K562 (cell line): Measurements from ENCODE around the gene PRDM16. TPM values are rescaled to one million over a fixed set of nuclear protein-coding genes. Genes with fewer than 3 reads are reported as not detected.

Experiments
- ATAC-seq: fragments of 200-7000 bp; cut with Tn5 transposase; 3 replicates; pipeline ENCODE4 v1.9.1; 2020; ENCODE audit warnings: moderate library complexity
- BruUV-seq: library from RNA; stranded (reverse); fragments of 400-500 nt; replicated peaks from 2 replicates; lab custom pipeline; 2021; lab: Mats Ljungman, UMichigan
- CTCF ChIA-PET: fragments of 300-600 bp; formaldehyde crosslinking; extraction: SDS; loops from one replicate; lab custom pipeline; 2021; ENCODE audit warnings: low intra/inter-chr PET ratio; lab: Yijun Ruan, JAX
- POLR2A ChIA-PET: fragments of 300-600, 350-650 bp; sonication (Branson Sonifier 250); formaldehyde crosslinking; extraction: SDS; loops from one replicate; lab custom pipeline; 2021; ENCODE audit warnings: antibody characterized with exemption, inconsistent platforms; lab: Yijun Ruan, JAX
- DNase-seq, 4 experiments: peaks; one replicate each; pipeline versions ENCODE4 v3.0.0 to v3.0.0-alpha.2; 2011 to 2018; ENCODE audit warnings: low spot score in 3 of 4, mixed read lengths in 3 of 4; ENCODE audit errors: extremely low read depth in 1 of 4
- FAIRE-seq: peaks from 2 replicates; lab custom pipeline; 2011; peaks lifted over from hg19 to GRCh38; lab: Jason Lieb, UNC
- H2AFZ ChIP-seq: 2 replicates; pipeline ENCODE4 v1.6.0; 2011; ENCODE audit warnings: low read depth, low read length, control low read depth, inconsistent platforms
- H3K27ac ChIP-seq: fragments of 200-600 bp; 3 replicates; pipeline ENCODE4 v1.8.0; 2011; ENCODE audit warnings: low read depth, mild to moderate bottlenecking, control low read depth, inconsistent platforms, low read length, moderate library complexity, mixed read lengths; ENCODE audit errors: extremely low read depth
- H3K27me3 ChIP-seq, 2 experiments: fragments of 300-600 bp in 1 of 2; 2 replicates in 1 of 2; 3 replicates in 1 of 2; pipeline versions ENCODE4 v1.6.0 to v1.8.0; 2011; ENCODE audit warnings: inconsistent platforms in 2 of 2, low read length in 2 of 2, mild to moderate bottlenecking in 1 of 2, mixed read lengths in 1 of 2, moderate library complexity in 1 of 2; ENCODE audit not compliant: control insufficient read depth in 2 of 2, insufficient read depth in 2 of 2
- H3K36me3 ChIP-seq: fragments of 300-600 bp; 3 replicates; pipeline ENCODE4 v1.8.0; 2011; ENCODE audit warnings: mild to moderate bottlenecking, low read length, inconsistent platforms; ENCODE audit not compliant: control insufficient read depth, insufficient read depth
- H3K4me1 ChIP-seq, 2 experiments: fragments of 200-600 bp in 1 of 2; replicated peaks in 1 of 2; 2 replicates in 1 of 2; 3 replicates in 1 of 2; pipeline versions ENCODE4 v1.5.1 to v1.8.0; 2011; ENCODE audit warnings: inconsistent platforms in 2 of 2, low read length in 2 of 2, mild to moderate bottlenecking in 1 of 2, mixed read lengths in 1 of 2, moderate library complexity in 1 of 2; ENCODE audit not compliant: control insufficient read depth in 2 of 2, insufficient read depth in 2 of 2
- H3K4me2 ChIP-seq: 2 replicates; pipeline ENCODE4 v1.6.1; 2011; ENCODE audit warnings: low read length, control low read depth, inconsistent platforms, mixed read lengths; ENCODE audit not compliant: insufficient read depth
- H3K4me3 ChIP-seq: fragments of 200-600 bp; sonication (generic), shearing (Covaris generic); 2 replicates; pipeline ENCODE4 v1.5.1; 2016; ENCODE audit warnings: control low read depth, inconsistent platforms
- H3K79me2 ChIP-seq: fragments of 200-600 bp; 3 replicates; pipeline ENCODE4 v1.8.0; 2011; ENCODE audit warnings: low read length, inconsistent platforms; ENCODE audit not compliant: control insufficient read depth, insufficient read depth
- H3K9ac ChIP-seq, 2 experiments: 2 replicates each; pipeline versions ENCODE4 v1.6.0 to v1.6.1; 2011; ENCODE audit warnings: low read depth in 2 of 2, low read length in 2 of 2, control low read depth in 1 of 2, inconsistent platforms in 1 of 2, mild to moderate bottlenecking in 1 of 2, mixed read lengths in 1 of 2; ENCODE audit not compliant: insufficient read depth in 1 of 2
- H3K9me1 ChIP-seq: one replicate; pipeline ENCODE4 v1.6.0; 2011; ENCODE audit warnings: inconsistent platforms, mild to moderate bottlenecking, low read length, moderate library complexity; ENCODE audit not compliant: control insufficient read depth, insufficient read depth
- H3K9me3 ChIP-seq: replicated peaks from 2 replicates; pipeline ENCODE4 v1.5.1; 2011; ENCODE audit warnings: low read depth, low read length, inconsistent platforms; ENCODE audit not compliant: control insufficient read depth, insufficient read depth
- H4K20me1 ChIP-seq: replicated peaks from 2 replicates; pipeline ENCODE4 v1.6.1; 2011; ENCODE audit warnings: low read length, inconsistent platforms, mixed read lengths; ENCODE audit not compliant: control insufficient read depth, insufficient read depth
- ARID1B ChIP-seq: fragments of 450-650 bp; IDR thresholded peaks from 2 replicates; pipeline ENCODE4 v1.6.1; 2016; ENCODE audit warnings: antibody characterized with exemption, mild to moderate bottlenecking, inconsistent platforms
- CAMTA2 ChIP-seq: fragments of 250-450 bp; sonication (Bioruptor Pico); conservative IDR thresholded peaks from 2 replicates; pipeline ENCODE4 v1.5.1; 2022
- FOXP4 ChIP-seq: sonication (generic); formaldehyde crosslinking; IDR thresholded peaks from 2 replicates; pipeline ENCODE4 v1.8.0; 2022; ENCODE audit warnings: mild to moderate bottlenecking, missing genetic modification reagents, borderline replicate concordance
- KDM1A ChIP-seq, 2 experiments: fragments of 450-650 bp; IDR thresholded peaks; 2 replicates each; pipeline ENCODE4 v1.6.1; 2016; ENCODE audit warnings: mild to moderate bottlenecking in 2 of 2
- PYGO2 ChIP-seq: fragments of 450-650 bp; IDR thresholded peaks from 2 replicates; pipeline ENCODE4 v1.6.1; 2016; ENCODE audit warnings: mild to moderate bottlenecking, missing genetic modification characterization, moderate library complexity, missing compliant biosample characterization
- RHOXF2B ChIP-seq: fragments of 250-450 bp; sonication (Bioruptor Pico); conservative IDR thresholded peaks from 2 replicates; pipeline ENCODE4 v1.5.1; 2021
- ZNF318 ChIP-seq, 2 experiments: fragments of 450-650 bp; IDR thresholded peaks; 2 replicates each; pipeline ENCODE4 v1.6.1; 2016; ENCODE audit warnings: mild to moderate bottlenecking in 2 of 2, borderline replicate concordance in 1 of 2, low read depth in 1 of 2, moderate library complexity in 1 of 2
- ZNF589 ChIP-seq: fragments of 200-800 bp; sonication (Bioruptor generic); IDR thresholded peaks from 2 replicates; pipeline ENCODE4 v1.6.1; 2016; ENCODE audit warnings: low read depth, missing genetic modification characterization, missing compliant biosample characterization
- WGBS: fragments of 100-300 bp; shearing (Covaris generic); methylation state at CpG from one replicate; pipeline ENCODE4 v1.1.6; 2016; ENCODE audit warnings: low coverage, mixed read lengths; ENCODE audit not compliant: insufficient coverage; ENCODE audit errors: missing lambda C conversion rate; 5-methylcytosine and 5-hydroxymethylcytosine counted together
- in situ Hi-C: fragments of 300-500 bp; cut with MboI; formaldehyde crosslinking; loops from 4 replicates; pipeline ENCODE4 v1.15.0; 2018; ENCODE audit warnings: inconsistent platforms, mixed read lengths
- intact Hi-C: fragments of 100-400 bp; cut with micrococcal nuclease; formaldehyde crosslinking; loops from 2 replicates; pipeline ENCODE4 v1.14.2; 2022
- polyA plus RNA-seq, 8 experiments: library from polyadenylated mRNA; depleted of rRNA in 4 of 8; stranded (reverse) in 5 of 8; unstranded in 3 of 8; fragments of >200 nt; fragmentation: Nextera tagmentation in 2 of 8; fragmentation: Illumina TruSeq in 1 of 8; extraction: Ambion mirVana in 2 of 8; extraction: Trizol in 1 of 8; gene quantifications; 2 replicates each; pipeline versions ENCODE4 v1.2.1 to v1.2.3, GENCODE V29; 2011 to 2014; ENCODE audit warnings: inconsistent platforms in 1 of 8, missing spikeins in 1 of 8
- total RNA-seq, 7 experiments: library from RNA; depleted of rRNA in 6 of 7; stranded (reverse); fragments of >200 nt in 6 of 7; fragmentation: Illumina TruSeq in 2 of 7; extraction: Trizol in 2 of 7; gene quantifications; 2 replicates each; pipeline versions ENCODE4 v1.2.1 to v1.2.3, GENCODE V29; 2011 to 2021; ENCODE audit warnings: low replicate concordance in 1 of 7
- TF ChIP-seq, protein P1 (sequence below): IDR thresholded peaks from 2 replicates; pipeline ENCODE4 v1.6.1; 2012; ENCODE audit warnings: low read depth, low read length, improper control_type of control experiment, borderline replicate concordance

The PRDM16 gene
- total and polyA plus RNA-seq, 9 of the 15 experiments (the other 6 are each of a cell fraction or from before 2014, with no cell fraction given): 0.10 to 0.27 TPM; not detected in 7

DNA sequence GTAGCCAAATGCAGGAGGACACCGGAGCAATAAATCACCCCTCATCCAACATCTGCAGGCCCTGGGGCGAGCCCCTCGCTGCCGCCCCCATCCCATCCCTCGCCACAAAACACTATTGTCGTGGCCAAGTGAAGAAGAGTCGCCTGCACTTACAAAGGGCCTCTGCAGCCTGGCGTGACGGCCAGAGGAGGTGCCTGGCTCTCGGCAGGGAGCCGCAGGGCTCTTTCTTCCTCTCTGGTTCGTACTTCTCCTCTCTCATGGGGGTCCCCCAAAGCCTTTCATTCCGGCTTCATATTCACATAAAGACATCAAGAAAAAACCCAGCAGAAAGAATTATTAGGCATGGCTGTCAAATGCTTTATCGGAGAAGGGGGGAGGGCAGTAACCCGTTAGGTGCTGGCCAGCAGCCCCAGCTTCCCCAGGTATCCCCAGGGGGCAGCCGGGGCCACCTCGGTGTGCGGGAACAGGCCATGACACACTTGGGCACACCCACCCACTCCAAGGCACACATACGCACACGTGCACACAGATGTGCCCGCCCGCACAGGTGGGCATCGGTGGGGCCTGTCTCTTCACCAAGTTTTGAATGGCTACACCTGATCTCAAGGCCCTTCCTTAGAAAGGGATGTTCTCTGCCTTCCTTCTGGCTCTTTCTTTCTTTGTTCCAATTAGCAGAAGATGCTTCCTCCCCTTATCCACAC, 149.1 kb downstream of the PRDM16 start:
- WGBS: 0% methylated on average over 21 of the region's 23 CpGs
- in situ Hi-C loops: no loop called here
- TF ChIP-seq PYGO2 (tag) (no peak), KDM1A (IDR thresholded peaks at IDR 0.05) (no peak), RHOXF2B (CRISPR knock-in tag) (no peak), FOXP4 (no peak), CAMTA2 (CRISPR knock-in tag) (no peak), ARID1B (no peak), ZNF589 (no peak), ZNF318 (IDR thresholded peaks at IDR 0.05; ENCODE audit: borderline replicate concordance in 1 of 2, low read depth in 1 of 2) (no peak)
- TF ChIP-seq, protein P1, sequence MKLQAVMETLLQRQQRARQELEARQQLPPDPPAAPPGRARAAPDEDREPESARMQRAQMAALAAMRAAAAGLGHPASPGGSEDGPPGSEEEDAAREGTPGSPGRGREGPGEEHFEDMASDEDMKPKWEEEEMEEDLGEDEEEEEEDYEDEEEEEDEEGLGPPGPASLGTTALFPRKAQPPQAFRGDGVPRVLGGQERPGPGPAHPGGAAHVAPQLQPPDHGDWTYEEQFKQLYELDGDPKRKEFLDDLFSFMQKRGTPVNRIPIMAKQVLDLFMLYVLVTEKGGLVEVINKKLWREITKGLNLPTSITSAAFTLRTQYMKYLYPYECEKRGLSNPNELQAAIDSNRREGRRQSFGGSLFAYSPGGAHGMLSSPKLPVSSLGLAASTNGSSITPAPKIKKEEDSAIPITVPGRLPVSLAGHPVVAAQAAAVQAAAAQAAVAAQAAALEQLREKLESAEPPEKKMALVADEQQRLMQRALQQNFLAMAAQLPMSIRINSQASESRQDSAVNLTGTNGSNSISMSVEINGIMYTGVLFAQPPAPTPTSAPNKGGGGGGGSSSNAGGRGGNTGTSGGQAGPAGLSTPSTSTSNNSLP: no peak

More for the DNA sequence above, 149.1 kb downstream of the PRDM16 start:
- FAIRE-seq (no peak), ATAC-seq (no peak), DNase-seq (no peak)
- Histone ChIP-seq H3K27ac (no peak overlapping the region), H4K20me1 (peaks cover 21% of the 10 kb centered on the region), H3K27me3 (peaks cover 27 to 93% of the 10 kb centered on the region in 2 experiments), H3K79me2 (no peaks in the 10 kb centered on the region), H3K9ac (no peak overlapping the region), H3K4me2 (no peak overlapping the region), H2AFZ (no peak overlapping the region), H3K4me3 (no peak overlapping the region), H3K9me1 (no peaks in the 10 kb centered on the region), H3K4me1 (peaks cover 0 to 3% of the 10 kb centered on the region in 2 experiments; a peak in 1 of 5 replicates), H3K36me3 (no peaks in the 10 kb centered on the region), H3K9me3 (no peaks in the 10 kb centered on the region)
- intact Hi-C loops: no loop called here
- no TSS peak for BruUV-seq
- ChIA-PET POLR2A (interaction anchor here (0.6 kb wide), 1 partner anchor 12 kb away, joined by 3 read pairs; no protein-coding TSS in a partner anchor), CTCF (no interaction called here)
